ENCODE measurements around the gene IL23R.

DNA sequence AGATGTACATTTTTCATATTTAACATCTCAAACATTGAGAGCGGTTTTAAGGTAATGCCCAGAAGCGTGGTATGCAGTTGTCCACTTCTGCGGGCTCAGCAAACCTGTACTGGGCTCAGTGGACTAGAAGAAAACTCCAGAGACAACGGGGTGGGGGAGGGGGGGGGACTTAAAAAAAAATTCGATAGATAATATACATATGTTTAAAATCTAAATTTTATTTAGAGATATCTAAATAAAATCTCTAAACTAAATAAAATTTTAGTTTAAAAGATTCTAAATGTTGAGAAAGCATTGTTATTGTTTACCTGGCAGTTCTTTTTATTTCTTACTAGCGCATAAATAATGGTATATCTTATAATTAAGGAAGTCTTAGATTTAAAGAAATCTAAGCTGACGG, 140.3 kb downstream of the IL23R start:
- TF ChIP-seq CTCF (IDR thresholded peaks at IDR 0.05) (no peak), NFIC (IDR thresholded peaks at IDR 0.05; ENCODE audit: borderline replicate concordance) (no peak), POLR2AphosphoS5 (IDR thresholded peaks at IDR 0.05; ENCODE audit: low read depth, low read length) (no peak)

All from SK-N-SH (cell line).